Adrenal gland (tissue), 12 donors: ENCODE results near the gene PRKN. TPM values are rescaled to one million over a fixed set of nuclear protein-coding genes. Genes with fewer than 3 reads are reported as not detected.

Source experiments
- DNase-seq, 7 donors: peaks; one replicate each; pipeline ENCODE4 v3.0.0-alpha.2; 2019 to 2020
- H3K27ac ChIP-seq, 5 donors: fragments of 200-600 bp; sonication (generic) in 4 of 5; 1 replicate in 3 of 5; 2 replicates in 2 of 5; pipeline versions ENCODE4 v1.5.1 to v1.8.0; 2016 to 2020; ENCODE audit warnings: mild to moderate bottlenecking in 1 of 5
- H3K27me3 ChIP-seq: fragments of 200-600 bp; 2 replicates; pipeline ENCODE4 v1.8.0; 2021
- H3K36me3 ChIP-seq, 2 donors: fragments of 200-600 bp; replicated peaks in 1 of 2; 1 replicate in 1 of 2; 2 replicates in 1 of 2; pipeline versions ENCODE4 v1.5.1 to v1.8.0; 2018 to 2022
- H3K4me1 ChIP-seq, 2 donors: fragments of 200-600 bp; replicated peaks in 1 of 2; 1 replicate in 1 of 2; 2 replicates in 1 of 2; pipeline versions ENCODE4 v1.5.1 to v1.8.0; 2018 to 2021
- H3K4me3 ChIP-seq, 4 donors: fragments of 200-600 bp; sonication (generic) in 3 of 4; one replicate each; pipeline ENCODE4 v1.5.1; 2016 to 2018
- H3K9me3 ChIP-seq, 3 donors: fragments of 200-600 bp; sonication (generic) in 1 of 3; replicated peaks in 1 of 3; 1 replicate in 2 of 3; 2 replicates in 1 of 3; pipeline versions ENCODE4 v1.5.1 to v1.8.0; 2016 to 2021
- CTCF ChIP-seq, 6 experiments: fragments of 450-650 bp in 4 of 6; fragments of 200-600 bp in 2 of 6; sonication (generic) in 1 of 6; IDR thresholded peaks; 1 replicate in 5 of 6; 2 replicates in 1 of 6; pipeline versions ENCODE4 v1.5.1 to v1.8.0; 2016 to 2021; ENCODE audit warnings: antibody characterized with exemption in 6 of 6, mild to moderate bottlenecking in 2 of 6, moderate library complexity in 1 of 6
- POLR2A ChIP-seq, 2 donors: fragments of 450-650 bp; IDR thresholded peaks; one replicate each; pipeline ENCODE4 v1.6.1; 2017; ENCODE audit warnings: antibody characterized with exemption in 2 of 2, mild to moderate bottlenecking in 2 of 2, moderate library complexity in 1 of 2
- WGBS, 4 donors: extraction: QIAGEN DNeasy Blood & Tissue Kit in 2 of 4; methylation state at CpG; one replicate each; pipeline versions ENCODE4 v1.1.5 to v1.1.7; 2013 to 2017; 5-methylcytosine and 5-hydroxymethylcytosine counted together
- intact Hi-C, 2 donors: fragments of 100-400 bp; cut with DNase I; formaldehyde crosslinking; loops; one replicate each; pipeline versions ENCODE4 v1.14.1 to v1.15.0; 2022 to 2023
- polyA plus RNA-seq, 3 donors: library from polyadenylated mRNA; stranded (reverse); fragments of 200-250 nt in 2 of 3; fragments of 350-450 nt in 1 of 3; fragmentation: Illumina TruSeq in 1 of 3; extraction: RNeasy Lipid Tissue Mini Kit (QIAGEN cat#74804) in 1 of 3; gene quantifications; one replicate each; pipeline ENCODE4 v1.2.3, GENCODE V29; 2013 to 2014
- total RNA-seq, 9 donors: library from RNA; depleted of rRNA in 4 of 9; stranded (reverse); fragments of >200 nt in 4 of 9; fragments of 120-200 nt in 1 of 9; fragmentation: NEBNext Ultra II Directional in 1 of 9; extraction: Animal tissue kit (Norgen Biotek cat#: 25700) in 1 of 9; gene quantifications; one replicate each; pipeline versions ENCODE4 v1.1.0 to v1.2.4, GENCODE V29; 2013 to 2023
- donor health status: healthy with polysubstance abuse.
- donor health status: Bipolar disorder and iron deficiency.
- donor health status: DM: yes; HTN: yes; CAD: no.
- donor health status: DM: no; HTN: no; CAD: no.
- donor health status: DM: no; HTN: no; CAD: no.
- donor health status: DM: yes; HTN: yes; CAD: no.

Gene PRKN
- total and polyA plus RNA-seq, 12 donors = 1.9 to 159 (median 13.3) TPM

GRCh38 chr6:161455848-161456247 is 1271.7 kb downstream of the PRKN start:
- intact Hi-C loops = no loop called here
- H3K27me3 ChIP-seq = no peaks in the 10 kb centered on the region
- H3K4me1 ChIP-seq = no peaks in the 10 kb centered on the region
- no peak overlapping the region for H3K27ac ChIP-seq
- no peak for DNase-seq
- 90 to 92% (median 91%) methylated on average over 5 of the region's 5 CpGs for WGBS, 4 donors
- TF ChIP-seq POLR2A (IDR thresholded peaks at IDR 0.05) (no peak), CTCF (IDR thresholded peaks at IDR 0.05) (no peak)
- no peak overlapping the region for H3K4me3 ChIP-seq
- H3K36me3 ChIP-seq = no peaks in the 10 kb centered on the region
- no peaks in the 10 kb centered on the region for H3K9me3 ChIP-seq

- no peaks in the 10 kb centered on the region for H3K36me3 ChIP-seq
- intact Hi-C loops = no loop called here
- no peak for DNase-seq
- no peak overlapping the region for H3K27ac ChIP-seq
- no peaks in the 10 kb centered on the region for H3K4me1 ChIP-seq
- no peaks in the 10 kb centered on the region for H3K9me3 ChIP-seq
- H3K4me3 ChIP-seq = no peak overlapping the region
- H3K27me3 ChIP-seq = no peaks in the 10 kb centered on the region
- no peak for TF ChIP-seq CTCF (IDR thresholded peaks at IDR 0.05)
- TF ChIP-seq POLR2A (IDR thresholded peaks at IDR 0.05) = no peak
- WGBS, 4 donors = 73 to 80% (median 79%) methylated on average over 4 of the region's 4 CpGs
Measured at GRCh38 chr6:161453558-161453957, 1274.0 kb downstream of the PRKN start.

- H3K4me1 ChIP-seq = no peaks in the 10 kb centered on the region
- intact Hi-C loops = no loop called here
- H3K4me3 ChIP-seq = no peak overlapping the region
- WGBS, 4 donors = 97 to 99% (median 98%) methylated on average over 3 of the region's 3 CpGs
- no peaks in the 10 kb centered on the region for H3K27me3 ChIP-seq
- no peaks in the 10 kb centered on the region for H3K9me3 ChIP-seq
- H3K27ac ChIP-seq = no peak overlapping the region
- TF ChIP-seq POLR2A (IDR thresholded peaks at IDR 0.05) (no peak), CTCF (IDR thresholded peaks at IDR 0.05) (no peak)
- no peak for DNase-seq
- H3K36me3 ChIP-seq = no peaks in the 10 kb centered on the region
Measured at GRCh38 chr6:161452241-161452640, 1275.3 kb downstream of the PRKN start.

- Histone ChIP-seq H3K9me3 (no peaks in the 10 kb centered on the region), H3K4me1 (peaks cover 0 to 8% of the 10 kb centered on the region in 2 donors), H3K27ac (no peak overlapping the region), H3K4me3 (no peak overlapping the region), H3K27me3 (no peaks in the 10 kb centered on the region), H3K36me3 (no peaks in the 10 kb centered on the region)
- intact Hi-C loops = no loop called here
- 93 to 98% (median 94%) methylated on average over 3 of the region's 3 CpGs for WGBS, 4 donors
- DNase-seq = no peak
- TF ChIP-seq POLR2A (IDR thresholded peaks at IDR 0.05) = no peak
- no peak for TF ChIP-seq CTCF (IDR thresholded peaks at IDR 0.05)
Measured at GRCh38 chr6:161449521-161449920, 1278.0 kb downstream of the PRKN start.
